Gastrocnemius medialis (tissue), 4 donors: Measurements from ENCODE around the gene SLC66A1. TPM values are rescaled to one million over a fixed set of nuclear protein-coding genes. Genes with fewer than 3 reads are reported as not detected.

Experiments
- ATAC-seq, 2 donors: fragments of 150-250 bp; one replicate each; pipeline ENCODE4 v1.9.1; 2016
- DNase-seq, 2 donors: peaks; one replicate each; pipeline ENCODE4 v3.0.0-alpha.2; 2019
- H3K27ac ChIP-seq, 4 donors: fragments of 200-600 bp; sonication (generic); 1 replicate in 1 of 4; 2 replicates in 3 of 4; pipeline ENCODE4 v1.5.1; 2016 to 2018; ENCODE audit warnings: mild to moderate bottlenecking in 2 of 4, moderate library complexity in 1 of 4
- H3K27me3 ChIP-seq, 3 donors: fragments of 200-600 bp; sonication (generic) in 2 of 3; 1 replicate in 1 of 3; 2 replicates in 2 of 3; pipeline versions ENCODE4 v1.5.1 to v1.6.0; 2016 to 2019; ENCODE audit warnings: mild to moderate bottlenecking in 1 of 3, moderate library complexity in 1 of 3
- H3K36me3 ChIP-seq, 2 donors: fragments of 200-600 bp; sonication (generic) in 1 of 2; one replicate each; pipeline ENCODE4 v1.5.1; 2017 to 2018
- H3K4me1 ChIP-seq, 2 donors: fragments of 200-600 bp; sonication (generic) in 1 of 2; one replicate each; pipeline ENCODE4 v1.5.1; 2016 to 2017; ENCODE audit warnings: mild to moderate bottlenecking in 2 of 2
- H3K4me3 ChIP-seq, 4 donors: fragments of 200-600 bp; sonication (generic) in 3 of 4; 1 replicate in 1 of 4; 2 replicates in 3 of 4; pipeline ENCODE4 v1.5.1; 2016 to 2019; ENCODE audit warnings: mild to moderate bottlenecking in 2 of 4
- H3K9me3 ChIP-seq, 3 donors: fragments of 200-600 bp; sonication (generic) in 2 of 3; 1 replicate in 1 of 3; 2 replicates in 2 of 3; pipeline ENCODE4 v1.5.1; 2016 to 2019
- CTCF ChIP-seq, 5 experiments: fragments of 450-650 bp in 3 of 5; fragments of 200-600 bp in 2 of 5; sonication (generic) in 2 of 5; IDR thresholded peaks in 4 of 5; conservative IDR thresholded peaks in 1 of 5; 1 replicate in 4 of 5; 2 replicates in 1 of 5; pipeline ENCODE4 v1.5.1; 2016 to 2019; ENCODE audit warnings: antibody characterized with exemption in 5 of 5, mild to moderate bottlenecking in 3 of 5, moderate library complexity in 3 of 5
- POLR2A ChIP-seq, 2 donors: fragments of 450-650 bp; IDR thresholded peaks; one replicate each; pipeline ENCODE4 v1.6.1; 2017; ENCODE audit warnings: antibody characterized with exemption in 2 of 2, mild to moderate bottlenecking in 2 of 2, moderate library complexity in 2 of 2
- in situ Hi-C, 4 donors: fragments of 200-750 bp; cut with MboI; loops; one replicate each; pipeline versions ENCODE4 v1.15.0 to v1.8.0; 2017; ENCODE audit warnings: low sequenced_read_pairs in 4 of 4
- intact Hi-C: fragments of 100-400 bp; cut with DNase I; formaldehyde crosslinking; loops from one replicate; pipeline ENCODE4 v1.15.1; 2023; ENCODE audit warnings: low total_unique reads
- total RNA-seq, 4 donors: library from RNA; depleted of rRNA; stranded (reverse); fragments of >200 nt; gene quantifications; one replicate each; pipeline versions ENCODE4 v1.1.0 to v1.2.3, GENCODE V29; 2016

The SLC66A1 gene
- total RNA-seq, 4 donors from 2014 or later: 13.9 to 30.0 (median 19.3) TPM

- intact Hi-C loops (no loop called here), in situ Hi-C loops (no loop called here)
- TF ChIP-seq POLR2A (IDR thresholded peaks at IDR 0.05): no peak
- no peak for TF ChIP-seq CTCF (IDR thresholded peaks at IDR 0.05 in 4 of 5, conservative IDR thresholded peaks at IDR 0.05 in 1 of 5)
- no peaks in the 10 kb centered on the region for H3K27me3 ChIP-seq
- no peak for DNase-seq
- H3K36me3 ChIP-seq: peaks cover 0 to 59% of the 10 kb centered on the region in 2 donors
- no peak for ATAC-seq
- no peak overlapping the region for H3K4me3 ChIP-seq
- H3K4me1 ChIP-seq: no peaks in the 10 kb centered on the region
- H3K27ac ChIP-seq: no peak overlapping the region
- H3K9me3 ChIP-seq: no peaks in the 10 kb centered on the region
Observed at GRCh38 chr1:19325368-19325957, 13.3 kb downstream of the SLC66A1 start.

GRCh38 chr1:19325958-19326747, 14.0 kb downstream of the SLC66A1 start:
- Histone ChIP-seq H3K9me3 (no peaks in the 10 kb centered on the region), H3K36me3 (peaks cover 0 to 59% of the 10 kb centered on the region in 2 donors), H3K27me3 (no peaks in the 10 kb centered on the region), H3K4me3 (no peak overlapping the region), H3K27ac (no peak overlapping the region), H3K4me1 (no peaks in the 10 kb centered on the region)
- ATAC-seq (no peak), DNase-seq (no peak)
- intact Hi-C loops (no loop called here), in situ Hi-C loops (no loop called here)
- TF ChIP-seq CTCF (IDR thresholded peaks at IDR 0.05 in 4 of 5, conservative IDR thresholded peaks at IDR 0.05 in 1 of 5): no peak
- no peak for TF ChIP-seq POLR2A (IDR thresholded peaks at IDR 0.05)

GRCh38 chr1:19326748-19327065, 14.6 kb downstream of the SLC66A1 start:
- H3K9me3 ChIP-seq: no peaks in the 10 kb centered on the region
- in situ Hi-C loops: no loop called here
- no peaks in the 10 kb centered on the region for H3K4me1 ChIP-seq
- H3K27me3 ChIP-seq: no peaks in the 10 kb centered on the region
- no peak overlapping the region for H3K4me3 ChIP-seq
- intact Hi-C loops: no loop called here
- TF ChIP-seq POLR2A (IDR thresholded peaks at IDR 0.05) (no peak), CTCF (IDR thresholded peaks at IDR 0.05 in 4 of 5, conservative IDR thresholded peaks at IDR 0.05 in 1 of 5) (no peak)
- DNase-seq: no peak
- ATAC-seq: no peak
- peaks cover 0 to 59% of the 10 kb centered on the region in 2 donors for H3K36me3 ChIP-seq
- H3K27ac ChIP-seq: no peak overlapping the region

- peaks cover 0 to 62% of the 10 kb centered on the region in 2 donors for H3K36me3 ChIP-seq
- intact Hi-C loops (no loop called here), in situ Hi-C loops (no loop called here)
- no peaks in the 10 kb centered on the region for H3K9me3 ChIP-seq
- DNase-seq (no peak), ATAC-seq (no peak)
- TF ChIP-seq CTCF (IDR thresholded peaks at IDR 0.05 in 4 of 5, conservative IDR thresholded peaks at IDR 0.05 in 1 of 5): no peak
- no peak for TF ChIP-seq POLR2A (IDR thresholded peaks at IDR 0.05)
- H3K27me3 ChIP-seq: no peaks in the 10 kb centered on the region
- H3K4me1 ChIP-seq: no peaks in the 10 kb centered on the region
- H3K27ac ChIP-seq: no peak overlapping the region
- H3K4me3 ChIP-seq: no peak overlapping the region
Observed at GRCh38 chr1:19327301-19327700, 15.2 kb downstream of the SLC66A1 start.
